Measurements from ENCODE around the gene TUBG2.
A peak's percentile ranks its signal among the peaks of the same experiment; 100 is the strongest.

The TUBG2 gene

DNA sequence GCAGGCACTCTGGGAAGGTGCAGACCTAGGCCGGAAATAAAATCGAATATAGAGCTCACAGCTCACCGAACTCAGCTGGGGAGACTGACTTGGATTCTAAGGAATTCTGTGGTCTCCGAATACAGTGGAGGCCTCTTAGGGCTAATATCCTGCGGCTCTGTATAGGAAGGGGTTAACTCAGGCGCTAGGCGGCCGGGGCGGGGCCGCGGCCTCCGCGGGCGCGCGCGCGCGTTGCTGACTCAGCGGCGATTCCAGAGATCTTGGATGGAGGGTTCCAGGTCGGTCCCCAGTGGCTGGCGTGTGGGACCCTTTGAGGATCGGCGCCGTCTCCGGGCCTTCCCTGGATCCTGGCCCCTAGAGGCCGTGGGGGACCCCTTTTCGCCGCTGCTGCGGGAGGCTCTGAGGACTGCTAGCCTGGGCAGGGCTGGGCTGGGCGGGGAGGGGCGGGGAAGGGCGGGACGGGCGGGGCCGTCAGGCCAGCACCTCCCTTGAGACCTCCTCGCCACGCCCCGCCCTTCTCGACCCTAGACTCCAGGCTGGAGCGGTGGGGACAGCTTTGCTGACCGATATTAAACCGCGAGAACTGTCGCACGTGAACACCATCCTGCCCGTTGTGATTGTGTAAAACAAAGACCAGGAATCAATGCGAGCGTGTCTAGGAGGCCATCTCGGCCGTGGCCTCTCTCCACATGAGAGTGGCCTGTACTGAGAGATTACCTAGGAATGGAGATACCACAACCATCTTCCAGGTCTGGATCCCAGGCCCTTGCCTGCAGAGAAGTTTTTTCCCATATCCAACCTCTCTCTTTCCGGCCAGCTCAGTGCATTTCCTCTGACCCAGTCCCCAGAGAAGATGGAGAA is 19.1 kb downstream of the TUBG2 start:
- Histone ChIP-seq H3K4me3 (ENCODE audit: low read depth, low read length) (peak overlapping the region; percentile 81), H2AK5ac (ENCODE audit: low read length) (peak overlapping the region; percentile 8), H3K79me1 (ENCODE audit: low read length) (peaks cover 32% of the 10 kb centered on the region), H3K4me1 (ENCODE audit: control insufficient read depth in 1 of 2, insufficient read depth in 2 of 2, low read length in 2 of 2) (peaks cover 39 to 47% of the 10 kb centered on the region in 2 experiments), H3K27me3 (ENCODE audit: insufficient read depth, low read length) (peaks cover 23% of the 10 kb centered on the region), H3K23ac (ENCODE audit: low read length) (no peak overlapping the region), H3K27ac (ENCODE audit: low read depth, low read length) (peak overlapping the region; percentile 96), H3K4me2 (ENCODE audit: low read length) (peak overlapping the region; percentile 84), H4K91ac (ENCODE audit: low read depth, low read length) (peak overlapping the region; percentile 88), H3K9me3 (ENCODE audit: insufficient read depth, low read depth, low read length) (peaks cover 3% of the 10 kb centered on the region), H2BK5ac (ENCODE audit: low read depth, low read length, poor library complexity) (peak overlapping the region; percentile 98), H3K36me3 (ENCODE audit: control insufficient read depth in 1 of 2, insufficient read depth in 2 of 2, low read length in 2 of 2) (peaks cover 2 to 3% of the 10 kb centered on the region in 2 experiments), H3K9ac (ENCODE audit: low read length) (peak overlapping the region; percentile 61), H4K8ac (ENCODE audit: low read depth, low read length) (peak overlapping the region; percentile 93), H4K12ac (ENCODE audit: low read depth, low read length) (peak overlapping the region; percentile 85), H3K18ac (ENCODE audit: low read length) (peak overlapping the region; percentile 96), H2BK120ac (ENCODE audit: insufficient read depth, low read length, poor library complexity) (peak overlapping the region; percentile 95), H3K4ac (ENCODE audit: low read depth, low read length) (peak overlapping the region; percentile 87), H3K79me2 (ENCODE audit: control insufficient read depth, insufficient read depth, low read length, poor library complexity) (peaks cover 9% of the 10 kb centered on the region), H2AFZ (ENCODE audit: insufficient read depth, low read length, poor library complexity) (peak overlapping the region; percentile 89), H3K14ac (ENCODE audit: low read length) (peak overlapping the region; percentile 97), H2BK12ac (ENCODE audit: low read length) (peak overlapping the region; percentile 75)
- peak; percentile 66 to 84 for DNase-seq
- WGBS (ENCODE audit: extremely low coverage, insufficient coverage, insufficient read length): no CpG with 5 or more reads among the region's 53 CpGs

DNA sequence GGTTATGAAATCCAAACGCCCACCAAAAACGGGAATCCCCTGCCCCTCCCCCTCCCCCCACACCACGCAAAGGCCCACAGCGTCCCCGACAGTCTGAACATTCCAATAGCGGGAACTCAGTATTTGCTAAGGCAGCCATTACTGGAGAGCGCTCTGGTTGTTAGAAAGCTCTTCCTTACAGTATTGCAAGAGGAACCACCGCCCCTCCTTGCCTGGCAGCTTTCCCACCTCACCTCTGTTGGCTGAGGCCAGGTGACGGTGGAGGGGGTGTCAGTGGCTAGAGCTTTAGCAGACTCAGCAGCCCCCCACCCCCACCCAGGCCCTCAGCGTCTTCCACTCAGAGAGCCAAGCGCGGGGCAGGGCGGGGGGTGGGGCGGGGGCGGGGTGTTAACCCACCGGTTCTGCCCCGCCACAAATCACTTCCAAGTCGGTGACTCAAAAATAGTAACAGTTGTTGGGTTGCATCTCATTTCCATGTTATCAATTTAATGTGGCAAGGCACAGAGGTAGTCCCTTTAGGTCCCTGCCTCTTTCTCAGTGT is 19.9 kb downstream of the TUBG2 start:
- Histone ChIP-seq H4K8ac (ENCODE audit: low read depth, low read length) (peak overlapping the region; percentile 100), H2BK5ac (ENCODE audit: low read depth, low read length, poor library complexity) (peak overlapping the region; percentile 84), H3K4ac (ENCODE audit: low read depth, low read length) (peak overlapping the region; percentile 88), H3K79me2 (ENCODE audit: control insufficient read depth, insufficient read depth, low read length, poor library complexity) (peaks cover 9% of the 10 kb centered on the region), H4K91ac (ENCODE audit: low read depth, low read length) (peak overlapping the region; percentile 94), H3K27me3 (ENCODE audit: insufficient read depth, low read length) (peaks cover 32% of the 10 kb centered on the region), H3K9ac (ENCODE audit: low read length) (no peak overlapping the region), H3K14ac (ENCODE audit: low read length) (peak overlapping the region; percentile 97), H3K4me2 (ENCODE audit: low read length) (peak overlapping the region; percentile 94), H3K79me1 (ENCODE audit: low read length) (peaks cover 32% of the 10 kb centered on the region), H2AFZ (ENCODE audit: insufficient read depth, low read length, poor library complexity) (peak overlapping the region; percentile 96), H3K27ac (ENCODE audit: low read depth, low read length) (peak overlapping the region; percentile 89), H2BK12ac (ENCODE audit: low read length) (peak overlapping the region; percentile 78), H3K9me3 (ENCODE audit: insufficient read depth, low read depth, low read length) (peaks cover 3% of the 10 kb centered on the region), H4K12ac (ENCODE audit: low read depth, low read length) (peak overlapping the region; percentile 95), H3K18ac (ENCODE audit: low read length) (peak overlapping the region; percentile 98), H2AK5ac (ENCODE audit: low read length) (no peak overlapping the region), H3K23ac (ENCODE audit: low read length) (no peak overlapping the region), H3K36me3 (ENCODE audit: control insufficient read depth in 1 of 2, insufficient read depth in 2 of 2, low read length in 2 of 2) (no peaks in the 10 kb centered on the region), H3K4me1 (ENCODE audit: control insufficient read depth in 1 of 2, insufficient read depth in 2 of 2, low read length in 2 of 2) (peaks cover 39 to 47% of the 10 kb centered on the region in 2 experiments), H2BK120ac (ENCODE audit: insufficient read depth, low read length, poor library complexity) (peak overlapping the region; percentile 98), H3K4me3 (ENCODE audit: low read depth, low read length) (no peak overlapping the region)
- peak in 1 of 2 donors; percentile 18 for DNase-seq
- no CpG with 5 or more reads among the region's 18 CpGs for WGBS (ENCODE audit: extremely low coverage, insufficient coverage, insufficient read length)

DNA sequence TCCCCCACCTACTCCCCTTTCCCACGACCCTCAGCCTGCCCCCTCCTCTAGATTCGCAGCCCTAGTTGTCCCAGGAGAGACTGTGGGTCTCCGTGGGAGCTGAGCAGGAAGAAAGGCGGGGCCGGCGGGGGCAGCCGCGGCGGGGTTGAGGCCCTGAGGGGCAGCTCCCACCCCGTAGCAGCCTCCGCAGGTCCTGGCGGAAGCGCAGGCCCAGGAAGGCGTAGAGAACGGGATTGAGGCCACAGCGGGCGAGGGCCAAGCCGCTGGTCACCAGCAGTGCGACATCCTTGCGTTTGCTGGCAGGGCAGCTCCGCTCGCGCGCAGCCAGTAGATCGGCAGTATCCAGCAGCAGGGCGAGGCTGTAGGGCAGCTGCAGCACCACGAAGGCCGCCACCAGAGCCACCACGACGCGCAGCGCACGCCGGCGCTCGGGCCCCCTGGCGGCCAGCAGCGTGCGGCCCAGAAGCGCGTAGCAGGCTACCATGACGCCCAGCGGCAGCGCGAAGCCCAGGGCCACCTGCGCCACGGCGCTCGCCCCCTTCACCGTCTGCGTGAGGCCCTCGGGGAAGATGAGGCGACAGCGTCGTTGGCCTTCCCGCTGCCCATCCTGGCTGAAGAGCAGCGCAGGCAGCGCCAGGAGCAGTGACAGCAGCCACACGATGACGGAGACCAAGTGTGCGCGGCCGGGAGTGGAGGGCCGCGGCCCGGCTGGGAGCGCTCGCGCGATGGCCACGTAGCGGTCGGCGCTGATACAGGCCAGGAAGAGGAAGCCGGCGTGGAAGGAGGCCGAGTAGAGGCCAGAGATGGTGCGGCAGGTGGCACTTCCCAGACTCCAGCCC is 20.6 kb downstream of the TUBG2 start:
- H3K4ac ChIP-seq (ENCODE audit: low read depth, low read length): peak overlapping the region; percentile 88
- H4K91ac ChIP-seq (ENCODE audit: low read depth, low read length): peak overlapping the region; percentile 94
- peaks cover 32% of the 10 kb centered on the region for H3K79me1 ChIP-seq (ENCODE audit: low read length)
- H3K9me3 ChIP-seq (ENCODE audit: insufficient read depth, low read depth, low read length): peaks cover 3% of the 10 kb centered on the region
- H2BK12ac ChIP-seq (ENCODE audit: low read length): peak overlapping the region; percentile 78
- H2AK5ac ChIP-seq (ENCODE audit: low read length): peak overlapping the region; percentile 29
- no CpG with 5 or more reads among the region's 78 CpGs for WGBS (ENCODE audit: extremely low coverage, insufficient coverage, insufficient read length)
- H3K14ac ChIP-seq (ENCODE audit: low read length): peak overlapping the region; percentile 97
- H3K79me2 ChIP-seq (ENCODE audit: control insufficient read depth, insufficient read depth, low read length, poor library complexity): peaks cover 9% of the 10 kb centered on the region
- peak overlapping the region; percentile 94 for H3K4me2 ChIP-seq (ENCODE audit: low read length)
- peak overlapping the region; percentile 84 for H2BK5ac ChIP-seq (ENCODE audit: low read depth, low read length, poor library complexity)
- H3K18ac ChIP-seq (ENCODE audit: low read length): peak overlapping the region; percentile 98
- peak; percentile 88 to 94 for DNase-seq
- no peak overlapping the region for H3K23ac ChIP-seq (ENCODE audit: low read length)
- peak overlapping the region; percentile 96 for H2AFZ ChIP-seq (ENCODE audit: insufficient read depth, low read length, poor library complexity)
- H3K27me3 ChIP-seq (ENCODE audit: insufficient read depth, low read length): peaks cover 33% of the 10 kb centered on the region
- peak overlapping the region; percentile 100 for H4K8ac ChIP-seq (ENCODE audit: low read depth, low read length)
- H3K27ac ChIP-seq (ENCODE audit: low read depth, low read length): peak overlapping the region; percentile 89
- H3K9ac ChIP-seq (ENCODE audit: low read length): peak overlapping the region; percentile 75
- H3K36me3 ChIP-seq (ENCODE audit: control insufficient read depth in 1 of 2, insufficient read depth in 2 of 2, low read length in 2 of 2): no peaks in the 10 kb centered on the region
- peak overlapping the region; percentile 95 for H4K12ac ChIP-seq (ENCODE audit: low read depth, low read length)
- H3K4me1 ChIP-seq (ENCODE audit: control insufficient read depth in 1 of 2, insufficient read depth in 2 of 2, low read length in 2 of 2): peaks cover 37 to 40% of the 10 kb centered on the region in 2 experiments
- peak overlapping the region; percentile 98 for H2BK120ac ChIP-seq (ENCODE audit: insufficient read depth, low read length, poor library complexity)
- H3K4me3 ChIP-seq (ENCODE audit: low read depth, low read length): peak overlapping the region; percentile 62

DNA sequence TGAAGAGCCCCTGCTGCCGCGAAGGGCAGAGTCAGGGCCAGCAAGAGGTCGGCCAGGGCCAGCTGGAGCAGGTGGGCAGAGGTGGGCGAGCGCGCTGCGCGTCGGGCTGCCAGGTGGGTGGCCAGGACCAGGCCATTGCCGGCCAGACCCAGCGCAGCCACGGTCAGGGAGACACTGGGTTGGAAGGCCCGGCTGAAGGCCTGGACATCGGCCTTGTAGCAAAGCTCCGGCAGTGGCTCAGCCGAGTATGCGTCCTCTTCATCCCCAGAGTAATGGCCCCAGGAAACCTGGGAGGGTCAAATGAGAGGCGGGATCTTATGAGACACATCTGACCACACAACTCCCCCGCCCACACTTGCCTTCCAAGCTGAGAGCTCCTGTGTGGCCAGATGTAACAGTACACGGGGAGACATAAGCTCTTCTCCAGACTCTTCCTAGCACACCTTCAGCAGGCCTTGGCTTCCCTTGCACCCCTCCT is 21.3 kb downstream of the TUBG2 start:
- peak overlapping the region; percentile 20 for H2AK5ac ChIP-seq (ENCODE audit: low read length)
- peak overlapping the region; percentile 8 for H3K4ac ChIP-seq (ENCODE audit: low read depth, low read length)
- H3K79me1 ChIP-seq (ENCODE audit: low read length): peaks cover 32% of the 10 kb centered on the region
- no peaks in the 10 kb centered on the region for H3K36me3 ChIP-seq (ENCODE audit: control insufficient read depth in 1 of 2, insufficient read depth in 2 of 2, low read length in 2 of 2)
- peaks cover 33% of the 10 kb centered on the region for H3K27me3 ChIP-seq (ENCODE audit: insufficient read depth, low read length)
- H3K23ac ChIP-seq (ENCODE audit: low read length): no peak overlapping the region
- no peak overlapping the region for H3K27ac ChIP-seq (ENCODE audit: low read depth, low read length)
- peak overlapping the region; percentile 96 for H2AFZ ChIP-seq (ENCODE audit: insufficient read depth, low read length, poor library complexity)
- no peak for DNase-seq
- H3K4me3 ChIP-seq (ENCODE audit: low read depth, low read length): peak overlapping the region; percentile 5
- H2BK5ac ChIP-seq (ENCODE audit: low read depth, low read length, poor library complexity): no peak overlapping the region
- peaks cover 32 to 34% of the 10 kb centered on the region in 2 experiments for H3K4me1 ChIP-seq (ENCODE audit: control insufficient read depth in 1 of 2, insufficient read depth in 2 of 2, low read length in 2 of 2)
- peak overlapping the region; percentile 5 for H2BK120ac ChIP-seq (ENCODE audit: insufficient read depth, low read length, poor library complexity)
- no peak overlapping the region for H4K91ac ChIP-seq (ENCODE audit: low read depth, low read length)
- peaks cover 3% of the 10 kb centered on the region for H3K9me3 ChIP-seq (ENCODE audit: insufficient read depth, low read depth, low read length)
- no CpG with 5 or more reads among the region's 20 CpGs for WGBS (ENCODE audit: extremely low coverage, insufficient coverage, insufficient read length)
- H4K12ac ChIP-seq (ENCODE audit: low read depth, low read length): no peak overlapping the region
- H2BK12ac ChIP-seq (ENCODE audit: low read length): peak overlapping the region; percentile 67
- H3K4me2 ChIP-seq (ENCODE audit: low read length): peak overlapping the region; percentile 94
- peaks cover 9% of the 10 kb centered on the region for H3K79me2 ChIP-seq (ENCODE audit: control insufficient read depth, insufficient read depth, low read length, poor library complexity)
- H4K8ac ChIP-seq (ENCODE audit: low read depth, low read length): peak overlapping the region; percentile 100
- H3K18ac ChIP-seq (ENCODE audit: low read length): no peak overlapping the region
- H3K14ac ChIP-seq (ENCODE audit: low read length): peak overlapping the region; percentile 33
- no peak overlapping the region for H3K9ac ChIP-seq (ENCODE audit: low read length)
